GM12865 (cell line): ENCODE data around the gene MYCL.
"Not testable (repeated sequence)": the region's sequence is repeated elsewhere in the genome, so short reads cannot be mapped to it uniquely, and the experiment has no call there.

Experiments
- DNase-seq: peaks from one replicate; pipeline ENCODE4 v3.0.0; 2010; ENCODE audit warnings: low read depth
- H3K4me3 ChIP-seq: 2 replicates; pipeline ENCODE4 v1.5.1; 2011; ENCODE audit warnings: mild to moderate bottlenecking, low read depth, low read length, control low read depth
- CTCF ChIP-seq: IDR thresholded peaks from 2 replicates; pipeline ENCODE4 v1.5.1; 2011; ENCODE audit warnings: low read length, control low read depth, low read depth, inconsistent platforms; ENCODE audit not compliant: insufficient read depth; ENCODE audit errors: missing control alignments

The MYCL gene

GRCh38 chr1:39885516-39885915, 16.2 kb downstream of the MYCL start:
- TF ChIP-seq CTCF: no peak
- H3K4me3 ChIP-seq: no peak overlapping the region
- DNase-seq: no peak

DNA sequence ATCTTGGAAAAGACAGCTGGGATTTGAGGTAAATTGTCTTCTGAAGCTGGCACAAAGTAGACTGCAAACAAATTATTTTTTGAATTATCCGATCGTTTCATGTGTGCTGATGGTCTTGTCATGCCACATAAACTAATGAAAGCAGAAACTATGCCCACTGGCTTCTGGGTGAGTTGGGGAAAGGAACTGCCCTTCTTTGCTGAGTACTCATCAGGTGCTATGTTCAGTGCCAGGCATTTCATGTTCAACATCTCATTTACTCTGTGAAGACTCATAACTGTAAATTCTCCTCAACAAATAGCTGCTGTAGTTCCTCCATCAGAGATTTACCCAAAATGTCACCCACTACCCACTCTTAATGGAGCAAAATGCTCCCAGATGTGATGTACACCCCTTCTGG, 19.6 kb downstream of the MYCL start:
- no peak for DNase-seq
- TF ChIP-seq CTCF: no peak
- H3K4me3 ChIP-seq: peak overlapping the region; percentile 89

GRCh38 chr1:39877980-39878956, 23.4 kb downstream of the MYCL start:
- H3K4me3 ChIP-seq: no peak overlapping the region
- DNase-seq: no peak
- no peak for TF ChIP-seq CTCF

DNA sequence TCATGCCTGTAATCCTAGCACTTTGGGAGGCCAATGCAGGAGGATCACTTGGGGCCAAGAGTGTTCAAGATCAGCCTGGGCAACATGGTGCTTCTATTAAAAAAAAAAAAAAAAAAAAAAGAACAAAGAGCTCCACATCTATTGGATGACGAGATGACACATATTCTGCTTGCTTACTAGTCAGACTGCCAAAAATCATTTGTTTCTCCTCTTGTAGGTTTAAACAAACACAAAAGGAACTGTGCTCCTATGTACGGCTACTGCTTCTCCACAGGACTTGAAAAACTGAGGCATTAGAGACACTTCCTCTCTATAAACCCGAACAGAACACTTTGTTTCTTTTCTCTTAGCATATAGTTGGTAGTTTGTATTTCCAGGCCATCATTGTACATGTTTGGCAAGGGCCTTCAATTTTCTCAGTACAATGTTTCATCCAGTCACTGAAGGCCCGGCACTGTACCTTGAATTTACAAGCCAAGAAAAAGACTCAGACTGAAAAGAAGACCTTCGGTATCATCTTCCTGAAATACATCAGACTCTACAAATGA, 24.4 kb downstream of the MYCL start:
- no peak overlapping the region for H3K4me3 ChIP-seq
- no peak for DNase-seq
- TF ChIP-seq CTCF: no peak

DNA sequence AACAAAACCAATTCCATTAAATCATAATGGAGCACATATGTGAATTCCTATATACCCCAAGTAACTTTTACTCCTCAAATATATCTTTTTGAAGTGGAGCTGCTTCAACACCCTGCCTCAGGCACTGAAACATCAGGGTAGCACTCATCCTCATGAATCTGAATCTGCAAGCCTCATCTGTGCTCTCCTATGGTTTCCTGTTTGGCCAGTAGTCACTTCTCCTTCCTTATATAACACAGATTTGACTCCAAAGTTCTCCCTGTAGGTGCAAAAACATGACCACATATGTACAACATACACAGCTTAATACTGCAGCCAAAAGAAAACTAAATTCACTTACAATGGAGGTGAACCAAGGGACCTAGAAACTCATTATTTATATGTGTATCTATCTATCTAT, 25.6 kb downstream of the MYCL start:
- no peak overlapping the region for H3K4me3 ChIP-seq
- no peak for TF ChIP-seq CTCF
- DNase-seq: peak; percentile 21

DNA sequence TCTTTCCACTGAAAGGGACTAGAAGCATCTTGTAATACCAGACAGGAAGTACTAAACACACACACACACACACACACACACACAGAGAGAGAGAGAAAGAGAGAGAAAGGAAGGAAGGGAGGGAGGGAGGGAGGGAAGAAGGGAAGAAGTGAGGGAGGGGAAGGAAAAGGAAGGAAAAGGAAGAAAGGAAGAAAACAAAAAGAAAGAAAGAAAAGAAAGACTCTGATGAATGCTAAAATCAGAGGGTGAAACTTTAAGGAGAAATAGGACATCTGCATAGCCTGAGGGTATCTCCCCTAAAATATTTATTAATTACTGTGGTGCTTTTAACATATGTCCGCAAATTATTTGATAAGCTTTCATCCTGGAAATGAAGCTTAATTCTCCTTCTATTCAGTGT, 29.0 kb downstream of the MYCL start:
- no peak for DNase-seq
- TF ChIP-seq CTCF: no peak
- no peak overlapping the region for H3K4me3 ChIP-seq

- no peak for TF ChIP-seq CTCF
- no peak overlapping the region for H3K4me3 ChIP-seq
- DNase-seq: no peak
These were observed 29.9 kb downstream of the MYCL start for GRCh38 chr1:39871796-39872195.

GRCh38 chr1:39871043-39871442, 30.7 kb downstream of the MYCL start:
- DNase-seq, H3K4me3 ChIP-seq: not testable (repeated sequence)

DNA sequence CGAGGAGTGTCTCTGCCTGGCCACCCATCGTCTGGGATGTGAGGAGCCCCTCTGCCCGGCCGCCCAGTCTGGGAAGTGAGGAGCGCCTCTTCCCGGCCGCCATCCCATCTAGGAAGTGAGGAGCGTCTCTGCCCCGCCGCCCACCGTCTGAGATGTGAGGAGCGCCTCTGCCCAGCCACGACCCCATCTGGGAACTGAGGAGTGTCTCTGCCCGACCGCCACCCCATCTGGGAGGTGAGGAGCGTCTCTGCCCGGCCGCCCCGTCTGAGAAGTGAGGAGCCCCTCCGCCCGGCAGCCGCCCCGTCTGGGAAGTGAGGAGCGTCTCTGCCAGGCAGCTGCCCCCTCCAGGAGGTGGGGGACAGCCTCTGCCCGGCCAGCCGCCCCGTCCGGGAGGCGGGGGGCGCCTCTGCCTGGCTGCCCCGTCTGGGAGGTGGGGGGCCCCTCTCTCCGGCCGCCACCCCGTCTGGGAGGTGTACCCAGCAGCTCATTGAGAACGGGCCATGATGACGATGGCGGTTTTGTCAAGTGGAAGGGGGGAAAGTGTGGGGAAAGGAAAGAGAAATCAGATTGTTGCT, 32.1 kb downstream of the MYCL start:
- not testable (repeated sequence) for DNase-seq, H3K4me3 ChIP-seq
